Esophagus squamous epithelium (tissue), 5 donors: ENCODE results near the gene HOXB5. TPM values are rescaled to one million over a fixed set of nuclear protein-coding genes. Genes with fewer than 3 reads are reported as not detected.

ENCODE experiments used
- DNase-seq: peaks from one replicate; lab custom pipeline; 2025; lab: John Stamatoyannopoulos, UW
- H3K27ac ChIP-seq, 4 donors: fragments of 200-600 bp; sonication (generic); one replicate each; pipeline ENCODE4 v1.5.1; 2016 to 2019; ENCODE audit warnings: mild to moderate bottlenecking in 1 of 4
- H3K27me3 ChIP-seq, 4 donors: fragments of 200-600 bp; sonication (generic); 1 replicate in 3 of 4; 2 replicates in 1 of 4; pipeline versions ENCODE4 v1.5.1 to v1.6.0; 2017 to 2021; ENCODE audit warnings: antibody characterized with exemption in 1 of 4
- H3K36me3 ChIP-seq, 3 donors: fragments of 200-600 bp; sonication (generic); one replicate each; pipeline ENCODE4 v1.5.1; 2016 to 2019
- H3K4me1 ChIP-seq, 3 donors: fragments of 200-600 bp; sonication (generic); one replicate each; pipeline ENCODE4 v1.5.1; 2017 to 2019
- H3K4me3 ChIP-seq, 4 donors: fragments of 200-600 bp; sonication (generic); 1 replicate in 3 of 4; 2 replicates in 1 of 4; pipeline ENCODE4 v1.5.1; 2016 to 2019; ENCODE audit warnings: mild to moderate bottlenecking in 2 of 4, moderate library complexity in 1 of 4
- H3K9me3 ChIP-seq, 3 donors: fragments of 200-600 bp; sonication (generic); one replicate each; pipeline ENCODE4 v1.5.1; 2016 to 2019
- POLR2A ChIP-seq, 4 donors: fragments of 450-650 bp; IDR thresholded peaks; one replicate each; pipeline ENCODE4 v1.6.1; 2017; ENCODE audit warnings: antibody characterized with exemption in 4 of 4, mild to moderate bottlenecking in 4 of 4, moderate library complexity in 3 of 4
- WGBS, 2 donors: methylation state at CpG; one replicate each; pipeline ENCODE4 v1.1.5; 2018; 5-methylcytosine and 5-hydroxymethylcytosine counted together
- intact Hi-C: fragments of 100-400 bp; cut with DNase I; formaldehyde crosslinking; loops from one replicate; pipeline ENCODE4 v1.15.0; 2022
- total RNA-seq, 4 donors: library from RNA; depleted of rRNA; stranded (reverse); fragments of >200 nt; gene quantifications; one replicate each; pipeline ENCODE4 v1.1.0, GENCODE V29; 2016
- TF ChIP-seq, protein P1 (sequence below), 6 experiments: fragments of 450-650 bp in 4 of 6; fragments of 200-600 bp in 2 of 6; sonication (generic) in 2 of 6; IDR thresholded peaks; one replicate each; pipeline ENCODE4 v1.5.1; 2016 to 2019; ENCODE audit warnings: antibody characterized with exemption in 6 of 6, mild to moderate bottlenecking in 4 of 6, moderate library complexity in 4 of 6
- donor health status: DM: yes; HTN: yes; CAD: no.

Gene HOXB5
- total RNA-seq, 4 donors from 2014 or later, result not detected

DNA sequence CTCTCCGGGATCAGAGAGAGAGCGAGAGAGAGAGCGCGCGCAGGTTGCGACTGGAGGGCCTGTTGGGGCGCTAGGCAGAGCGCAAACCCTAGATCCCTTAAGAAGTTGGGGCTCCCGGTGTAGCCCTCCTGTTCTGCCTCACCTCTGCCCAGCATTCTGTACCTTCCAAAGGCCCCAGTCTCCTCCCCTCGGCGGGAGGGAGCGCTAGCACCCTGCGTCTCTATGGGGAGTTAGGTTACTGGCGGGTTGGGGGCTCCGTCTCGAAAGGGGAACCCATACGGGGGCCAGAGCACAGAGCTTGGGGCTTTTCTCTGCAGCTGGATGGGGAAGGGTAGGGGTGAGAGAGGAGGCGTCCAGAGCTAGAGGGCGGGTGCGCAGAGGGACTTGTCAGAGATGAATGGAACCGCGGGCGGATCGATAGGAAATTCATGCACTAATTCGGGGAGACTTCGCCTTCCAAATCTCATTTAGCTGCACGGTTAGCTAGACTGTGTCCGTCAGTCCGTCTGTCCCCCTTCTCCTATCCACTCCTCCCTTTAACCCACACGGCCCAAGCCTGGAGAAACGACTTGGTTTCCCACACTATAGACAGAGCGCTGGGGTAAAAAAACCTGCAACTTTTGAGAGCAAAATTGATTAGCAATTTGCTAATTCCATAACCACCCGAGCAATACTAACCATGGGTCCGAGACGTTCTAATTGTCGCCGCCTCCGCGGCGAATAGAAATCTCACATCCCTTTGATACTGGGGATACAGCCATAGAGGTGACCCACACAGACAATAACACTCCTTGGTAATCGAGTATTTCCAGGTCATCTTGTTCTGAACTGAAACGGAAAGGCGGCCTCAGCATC lies 14.7 kb downstream of the HOXB5 start:
- peak overlapping the region; percentile 88 to 96 (median 92) for H3K27ac ChIP-seq
- H3K9me3 ChIP-seq, result no peaks in the 10 kb centered on the region
- intact Hi-C loops, result loop anchor here (5.0 kb wide), 1 partner anchor 37 kb away; no protein-coding TSS in a partner anchor
- 17 to 23% methylated on average over 22 to 26 of the region's 43 CpGs for WGBS, 2 donors
- H3K4me3 ChIP-seq, result peak overlapping the region; percentile 49 to 83 (median 61)
- TF ChIP-seq POLR2A (IDR thresholded peaks at IDR 0.05), result no peak
- TF ChIP-seq, protein P1, sequence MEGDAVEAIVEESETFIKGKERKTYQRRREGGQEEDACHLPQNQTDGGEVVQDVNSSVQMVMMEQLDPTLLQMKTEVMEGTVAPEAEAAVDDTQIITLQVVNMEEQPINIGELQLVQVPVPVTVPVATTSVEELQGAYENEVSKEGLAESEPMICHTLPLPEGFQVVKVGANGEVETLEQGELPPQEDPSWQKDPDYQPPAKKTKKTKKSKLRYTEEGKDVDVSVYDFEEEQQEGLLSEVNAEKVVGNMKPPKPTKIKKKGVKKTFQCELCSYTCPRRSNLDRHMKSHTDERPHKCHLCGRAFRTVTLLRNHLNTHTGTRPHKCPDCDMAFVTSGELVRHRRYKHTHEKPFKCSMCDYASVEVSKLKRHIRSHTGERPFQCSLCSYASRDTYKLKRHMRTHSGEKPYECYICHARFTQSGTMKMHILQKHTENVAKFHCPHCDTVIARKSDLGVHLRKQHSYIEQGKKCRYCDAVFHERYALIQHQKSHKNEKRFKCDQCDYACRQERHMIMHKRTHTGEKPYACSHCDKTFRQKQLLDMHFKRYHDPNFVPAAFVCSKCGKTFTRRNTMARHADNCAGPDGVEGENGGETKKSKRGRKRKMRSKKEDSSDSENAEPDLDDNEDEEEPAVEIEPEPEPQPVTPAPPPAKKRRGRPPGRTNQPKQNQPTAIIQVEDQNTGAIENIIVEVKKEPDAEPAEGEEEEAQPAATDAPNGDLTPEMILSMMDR (IDR thresholded peaks at IDR 0.05), result no peak
- peaks cover 0 to 92% (median 45%) of the 10 kb centered on the region in 3 donors for H3K4me1 ChIP-seq
- no peaks in the 10 kb centered on the region for H3K36me3 ChIP-seq
- DNase-seq, result no peak
- peaks cover 0 to 100% (median 4%) of the 10 kb centered on the region in 4 donors for H3K27me3 ChIP-seq

DNA sequence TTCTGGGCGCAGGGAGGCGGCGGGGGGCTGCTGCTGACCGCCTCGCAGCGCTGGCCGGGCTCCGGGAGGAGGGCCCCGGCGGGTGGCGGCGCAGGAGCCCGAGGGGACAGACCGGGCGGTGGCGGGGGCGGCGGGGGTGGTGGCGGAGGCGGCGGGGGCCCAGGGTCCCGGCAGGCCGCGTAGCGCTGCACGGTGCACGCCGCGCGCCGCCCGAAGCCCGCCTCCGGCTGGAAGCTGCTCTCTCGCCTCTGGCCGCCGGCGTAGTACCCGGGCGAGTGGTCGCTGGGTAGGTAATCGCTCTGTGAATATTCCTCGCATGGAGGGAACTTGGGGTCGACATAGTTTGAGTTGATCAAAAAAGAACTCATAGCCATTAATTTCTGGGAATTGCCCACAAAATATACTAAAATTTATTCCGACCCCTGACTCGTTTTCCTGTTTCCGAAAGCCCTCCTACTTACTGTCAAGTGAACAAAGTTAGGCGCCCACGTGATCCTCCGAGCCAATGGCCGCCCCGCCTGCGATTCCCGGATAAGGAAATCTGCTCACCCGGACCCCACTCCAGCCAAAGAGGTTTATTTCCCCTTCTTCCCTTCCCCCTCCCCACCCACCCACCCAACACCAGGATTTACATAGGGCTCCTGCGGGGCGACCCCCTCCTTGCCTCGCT lies 15.5 kb downstream of the HOXB5 start, which contains the start of gene HOXB4:
Gene HOXB4 (minus strand): TSS at position 405 of the 670 bp plus-strand sequence. CDS start 31 bp downstream, at position 374.
- Histone ChIP-seq H3K9me3 (no peaks in the 10 kb centered on the region), H3K27me3 (peaks cover 0 to 100% (median 6%) of the 10 kb centered on the region in 4 donors), H3K4me3 (peak within 1 kb of the TSS; percentile 49 to 83 (median 61)), H3K27ac (peak within 1 kb of the TSS; percentile 88 to 96 (median 92)), H3K4me1 (peaks cover 0 to 95% (median 49%) of the 10 kb centered on the region in 3 donors), H3K36me3 (no peaks in the 10 kb centered on the region)
- intact Hi-C loops, result loop anchor here (5.0 kb wide), 1 partner anchor 36 kb away; no protein-coding TSS in a partner anchor
- peak in 1 of 4 donors; percentile 38 for TF ChIP-seq POLR2A (IDR thresholded peaks at IDR 0.05)
- TF ChIP-seq, protein P1 (IDR thresholded peaks at IDR 0.05), result no peak
- DNase-seq, result no peak
- WGBS, 2 donors, result 1 to 2% methylated on average over 22 to 26 of the region's 58 CpGs

DNA sequence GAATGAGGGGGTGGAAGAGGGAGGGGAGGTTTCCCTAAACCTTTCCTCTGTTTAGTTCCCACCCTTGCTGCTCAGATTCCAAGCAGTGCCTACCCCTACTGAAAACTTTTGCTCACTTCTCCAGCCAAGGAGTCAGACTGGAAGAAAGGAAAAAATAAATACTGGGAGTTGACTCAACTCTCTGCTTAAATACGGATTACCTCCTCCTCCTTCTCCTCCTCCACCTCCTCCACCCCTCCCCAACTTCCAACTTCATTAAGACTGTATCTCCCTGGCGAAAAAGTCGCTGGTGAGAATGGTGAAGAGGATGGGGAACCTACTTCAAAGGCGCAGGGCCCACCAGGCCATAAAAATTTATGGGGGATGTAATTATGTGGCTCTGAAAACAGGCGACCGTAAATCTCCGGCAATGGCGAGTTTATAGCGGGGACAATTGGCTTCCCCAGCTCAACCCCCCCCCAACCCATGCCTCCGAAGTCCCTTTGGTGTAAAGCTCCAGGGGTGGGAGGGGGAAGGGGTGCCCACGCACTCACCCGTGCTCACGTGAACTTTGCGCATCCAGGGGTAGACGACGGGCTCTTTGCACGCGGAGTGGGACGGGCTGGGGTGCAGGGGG lies 16.1 kb downstream of the HOXB5 start:
- WGBS, 2 donors, result 4 to 13% methylated on average over 7 to 8 of the region's 19 CpGs
- H3K9me3 ChIP-seq, result no peaks in the 10 kb centered on the region
- no peak for TF ChIP-seq POLR2A (IDR thresholded peaks at IDR 0.05)
- intact Hi-C loops, result loop anchor here (5.0 kb wide), 1 partner anchor 35 kb away; no protein-coding TSS in a partner anchor
- H3K27me3 ChIP-seq, result peaks cover 0 to 100% (median 6%) of the 10 kb centered on the region in 4 donors
- peak overlapping the region; percentile 49 to 83 (median 61) for H3K4me3 ChIP-seq
- peak overlapping the region; percentile 88 to 96 (median 92) for H3K27ac ChIP-seq
- no peak for DNase-seq
- H3K36me3 ChIP-seq, result no peaks in the 10 kb centered on the region
- peaks cover 0 to 95% (median 51%) of the 10 kb centered on the region in 3 donors for H3K4me1 ChIP-seq

DNA sequence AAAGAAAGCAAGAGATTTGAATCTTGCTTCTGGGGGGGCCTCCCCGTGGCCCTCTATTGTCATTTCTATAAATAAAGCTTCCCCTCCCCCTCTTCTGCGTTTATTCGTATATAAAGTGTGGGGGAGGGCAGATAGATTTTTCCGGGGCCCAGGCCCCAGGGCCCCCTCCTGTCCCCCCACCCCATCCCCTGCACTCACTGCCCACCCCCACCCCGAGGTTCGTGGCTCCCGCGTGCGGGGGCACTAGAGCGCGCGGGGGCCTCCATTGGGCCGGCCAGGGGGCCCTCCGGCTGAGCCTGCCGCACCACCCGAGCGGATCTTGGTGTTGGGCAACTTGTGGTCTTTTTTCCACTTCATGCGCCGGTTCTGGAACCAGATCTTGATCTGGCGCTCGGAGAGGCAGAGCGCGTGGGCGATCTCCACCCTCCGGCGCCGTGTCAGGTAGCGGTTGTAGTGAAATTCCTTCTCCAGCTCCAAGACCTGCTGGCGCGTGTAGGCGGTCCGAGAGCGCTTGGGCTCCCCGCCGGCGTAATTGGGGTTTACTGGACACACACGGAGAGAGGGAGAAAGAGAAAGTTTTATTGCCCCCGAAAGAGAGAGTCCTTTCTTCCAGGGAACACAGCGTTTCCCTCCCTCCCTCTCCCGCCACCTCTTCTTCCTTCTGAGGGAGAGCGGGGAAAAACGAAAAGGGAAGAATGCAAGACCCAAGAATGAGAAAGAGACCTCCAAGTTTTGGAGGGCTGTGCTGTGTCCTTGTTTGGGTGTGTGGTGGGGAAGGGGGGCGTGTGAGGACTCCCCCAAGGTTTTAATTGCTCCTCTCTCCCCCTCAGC lies 16.9 kb downstream of the HOXB5 start:
- H3K27ac ChIP-seq, result peak overlapping the region; percentile 88 to 96 (median 92)
- TF ChIP-seq, protein P1 (IDR thresholded peaks at IDR 0.05), result no peak
- TF ChIP-seq POLR2A (IDR thresholded peaks at IDR 0.05), result peak in 2 of 4 donors; percentile 36 to 47
- no peak for DNase-seq
- H3K9me3 ChIP-seq, result no peaks in the 10 kb centered on the region
- 3 to 10% methylated on average over 9 to 17 of the region's 43 CpGs for WGBS, 2 donors
- H3K27me3 ChIP-seq, result peaks cover 0 to 100% (median 6%) of the 10 kb centered on the region in 4 donors
- H3K36me3 ChIP-seq, result no peaks in the 10 kb centered on the region
- intact Hi-C loops, result loop anchor here (5.0 kb wide), 1 partner anchor 34 kb away; no protein-coding TSS in a partner anchor
- peaks cover 0 to 95% (median 56%) of the 10 kb centered on the region in 3 donors for H3K4me1 ChIP-seq
- H3K4me3 ChIP-seq, result peak overlapping the region; percentile 49 to 83 (median 61)
